GM19099 (cell line): ENCODE measurements around the gene MTSS2.

ENCODE experiments used
- POLR2A ChIP-seq: IDR thresholded peaks from 3 replicates; pipeline ENCODE4 v1.6.1; 2011; ENCODE audit warnings: low read depth; ENCODE audit not compliant: insufficient read length; ENCODE audit errors: extremely low read depth

MTSS2 gene

GRCh38 chr16:70696952-70697593 is 11.2 kb upstream of the MTSS2 start:
- TF ChIP-seq POLR2A = no peak

DNA sequence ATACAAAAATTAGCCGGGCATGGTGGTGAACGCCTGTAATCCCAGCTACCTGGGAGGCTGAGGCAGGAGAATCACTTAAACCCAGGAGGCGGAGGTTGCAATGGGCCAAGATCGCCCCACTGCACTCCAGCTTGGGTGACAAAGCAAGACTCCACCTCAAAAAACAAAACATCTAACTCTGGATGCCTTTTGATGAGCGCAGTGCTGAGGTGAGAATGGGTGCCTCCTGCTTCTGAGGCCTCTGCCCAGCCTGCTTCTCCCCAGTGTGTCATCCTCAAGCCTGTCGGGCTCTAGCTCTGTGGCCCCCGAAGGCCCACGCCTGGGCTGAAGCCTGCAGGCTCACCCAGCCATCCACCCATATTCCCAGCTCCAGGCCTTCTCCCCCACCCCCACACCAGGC is 10.5 kb upstream of the MTSS2 start:
- TF ChIP-seq POLR2A = no peak

DNA sequence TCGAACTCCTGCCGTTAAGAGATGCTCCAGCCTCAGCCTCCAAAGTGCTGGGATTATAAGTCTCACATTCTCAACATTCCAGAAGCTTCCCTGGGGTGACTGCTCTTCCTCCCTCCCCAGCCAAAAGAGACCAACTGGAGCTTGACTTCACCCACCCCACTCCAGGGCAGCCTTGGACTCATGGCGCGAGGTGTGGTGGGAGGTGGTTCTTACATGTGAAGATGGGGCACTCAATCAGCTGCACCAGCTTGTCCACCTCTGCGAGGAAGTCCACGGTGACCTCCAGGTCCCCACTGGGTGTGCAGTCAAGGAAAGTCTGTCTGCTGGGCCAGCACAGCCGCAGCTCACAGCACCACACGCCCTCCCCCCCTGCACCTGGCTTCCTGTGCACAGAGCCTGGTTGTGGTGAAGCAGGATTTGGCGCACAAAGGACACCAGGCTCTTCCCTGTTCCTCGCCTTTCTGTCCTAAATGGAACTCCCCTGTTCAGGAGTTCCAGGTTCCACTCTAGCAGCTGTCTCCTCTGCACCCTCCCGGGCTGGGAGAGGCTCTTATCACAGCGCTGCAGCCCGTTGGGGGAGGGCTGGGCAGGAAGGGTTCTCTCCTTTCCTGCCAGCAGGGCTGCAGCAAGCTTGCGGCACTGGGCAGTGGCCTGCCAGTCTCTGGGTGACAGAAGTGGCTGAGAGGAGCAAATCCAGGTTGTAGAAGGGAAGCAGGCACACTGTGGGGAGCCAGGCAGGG is 9.6 kb upstream of the MTSS2 start:
- no peak for TF ChIP-seq POLR2A

- no peak for TF ChIP-seq POLR2A
These were observed 9.0 kb upstream of the MTSS2 start for GRCh38 chr16:70694868-70695218.

DNA sequence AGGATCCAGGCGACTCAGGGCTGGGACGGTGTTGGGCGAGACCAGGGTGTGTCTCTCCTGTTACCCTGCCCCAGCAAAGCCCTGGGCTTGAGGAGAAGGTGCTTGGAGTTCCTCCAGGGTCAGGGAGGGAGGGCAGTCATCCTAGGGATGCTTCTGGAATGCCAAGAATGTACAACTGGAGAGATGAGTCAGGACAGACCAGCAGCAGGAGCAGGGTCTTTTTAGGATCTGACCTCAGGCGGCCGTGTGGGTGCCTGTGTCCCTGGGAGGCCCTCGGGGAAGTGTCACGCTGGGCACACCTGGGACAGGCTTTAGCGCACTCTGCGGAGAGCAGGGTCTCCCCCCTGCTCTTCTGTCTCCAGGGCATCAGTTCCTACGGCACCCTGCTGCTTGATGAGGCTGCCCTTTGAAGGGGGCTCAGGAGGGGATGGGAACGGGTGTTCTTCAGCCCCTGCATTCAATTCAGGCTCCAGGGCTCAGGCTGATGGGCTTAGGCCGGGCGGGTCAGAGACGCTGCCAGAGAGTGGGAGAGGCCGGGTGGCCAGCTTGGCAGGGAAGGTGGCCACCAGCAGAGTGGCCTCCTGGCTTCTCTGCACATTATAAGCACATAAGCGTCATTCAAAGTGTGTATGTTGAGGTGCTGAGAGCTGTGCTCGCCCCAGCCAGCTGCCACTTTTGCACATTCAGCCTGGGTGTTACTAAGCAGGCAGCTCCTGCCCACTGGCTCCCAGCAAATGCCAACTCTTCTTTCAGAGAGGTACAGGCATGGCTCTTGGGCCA is 8.4 kb upstream of the MTSS2 start:
- TF ChIP-seq POLR2A = no peak

DNA sequence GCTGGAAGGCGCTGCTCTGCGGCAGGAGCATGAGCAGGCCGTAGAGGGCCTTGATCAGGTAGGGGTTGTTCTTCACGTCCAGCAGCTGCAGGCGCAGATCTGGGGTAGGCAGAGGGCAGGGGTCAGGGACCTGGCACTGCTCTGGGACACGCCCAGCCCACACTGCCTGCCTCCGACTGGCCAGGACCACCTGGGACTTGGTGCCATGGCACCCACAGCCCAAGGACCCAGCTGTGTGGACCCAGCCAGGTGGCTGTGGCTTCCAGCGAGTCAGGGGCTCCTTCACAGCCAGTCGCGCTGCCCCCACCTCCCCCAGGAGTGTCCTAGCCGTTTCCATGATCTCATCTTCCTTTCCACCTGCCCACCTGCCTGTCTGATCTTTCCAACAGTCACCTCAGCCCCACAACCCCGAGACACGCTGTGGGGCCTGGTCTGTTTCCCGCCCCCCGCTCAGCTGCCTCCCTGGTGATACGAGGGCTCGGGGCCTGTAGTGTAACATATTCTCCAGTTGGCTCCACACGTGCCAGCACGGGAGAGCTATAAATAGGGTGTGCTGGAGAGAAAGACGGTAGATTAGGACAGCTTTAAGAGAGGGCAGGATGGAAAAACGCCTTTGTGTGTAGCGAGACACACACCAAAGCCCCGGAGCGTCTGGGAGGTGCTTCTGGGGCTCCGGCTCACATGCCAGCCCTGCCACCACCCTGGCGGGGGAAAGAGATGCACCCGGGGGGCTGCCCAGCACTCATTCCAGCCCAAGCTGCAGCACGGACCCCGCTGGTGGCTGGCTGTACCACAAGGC is 7.2 kb upstream of the MTSS2 start:
- TF ChIP-seq POLR2A = no peak

DNA sequence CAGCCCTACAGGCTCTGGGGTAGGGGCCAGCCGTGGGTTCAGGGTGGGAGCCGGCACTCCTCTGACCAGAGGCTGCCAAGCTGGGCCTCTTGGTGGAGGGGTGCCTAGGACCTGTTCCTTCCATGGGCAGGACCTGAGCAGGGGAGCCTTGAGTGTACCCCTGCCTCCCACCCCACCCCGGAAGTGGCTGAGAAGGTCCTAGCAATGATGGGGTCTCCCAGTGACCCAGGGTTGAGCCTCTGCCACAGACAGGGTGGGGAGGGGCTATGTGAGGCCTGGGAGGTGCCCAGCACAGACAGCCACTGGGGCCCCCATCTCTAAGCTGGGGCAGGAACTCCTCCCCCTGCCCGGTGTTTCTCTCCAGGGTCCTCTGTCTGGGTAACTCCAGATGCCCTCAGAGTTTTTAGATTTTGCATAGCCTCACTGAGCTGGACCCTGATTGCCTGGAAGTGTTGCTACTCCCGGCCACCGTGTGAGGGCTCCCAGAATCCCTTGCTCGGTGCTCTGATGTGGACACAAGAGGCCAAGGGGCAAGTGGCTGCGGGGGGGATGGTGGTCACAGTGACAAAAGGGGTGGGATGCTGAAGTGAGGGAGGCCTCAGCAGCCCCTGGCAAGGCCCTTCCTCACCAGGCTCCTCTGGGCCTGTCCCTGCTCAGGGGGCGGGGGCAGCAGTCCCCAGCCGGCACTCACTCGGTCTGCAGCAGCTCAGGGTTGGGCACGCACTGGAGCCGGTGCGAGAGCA is 6.4 kb upstream of the MTSS2 start:
- no peak for TF ChIP-seq POLR2A

- no peak for TF ChIP-seq POLR2A
These were observed 5.6 kb upstream of the MTSS2 start for GRCh38 chr16:70691223-70692129.

DNA sequence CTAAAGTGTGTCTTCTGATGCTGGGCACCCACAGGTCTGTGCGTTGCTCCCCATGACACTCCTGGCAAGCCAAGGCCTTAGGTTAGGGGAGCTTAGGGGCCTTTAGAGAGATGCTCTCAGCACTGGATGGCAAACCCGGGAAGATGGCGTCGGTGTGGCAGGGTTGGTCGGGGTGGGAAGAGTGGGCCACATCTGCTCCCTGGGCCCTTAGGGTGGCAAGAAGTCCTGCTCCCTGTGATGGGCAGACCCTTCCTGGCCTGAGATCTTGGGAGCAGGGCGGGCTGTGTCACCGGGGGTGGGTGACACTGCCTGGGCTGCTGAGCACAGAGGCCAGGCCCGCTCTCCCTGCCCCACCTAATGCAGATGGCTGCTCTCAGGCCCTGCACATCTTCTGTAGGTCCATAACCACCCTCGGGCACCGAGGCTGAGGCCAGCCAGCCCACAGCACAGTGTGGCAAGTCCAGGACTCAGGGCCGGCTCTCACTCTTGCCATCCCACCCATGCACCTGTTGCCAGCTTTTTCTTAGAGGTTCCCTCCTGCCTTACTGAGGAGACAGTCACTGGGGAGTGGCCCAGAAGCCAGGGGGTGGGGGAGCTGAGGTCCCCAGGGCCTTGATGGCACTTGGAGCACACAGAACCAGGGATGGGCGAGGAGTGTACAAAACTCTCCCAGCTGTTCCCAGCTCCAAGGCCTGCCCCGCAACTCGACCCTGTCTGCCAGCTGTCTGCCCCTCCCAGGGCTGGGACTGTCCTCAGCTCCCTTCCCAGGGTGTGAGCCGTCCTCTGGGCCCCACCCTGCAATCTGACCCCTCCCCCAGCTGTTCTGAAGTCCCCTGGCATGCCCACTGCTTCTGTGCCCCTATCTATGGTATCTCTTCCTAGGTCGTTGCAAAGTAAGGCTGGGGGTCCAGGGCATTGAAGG is 4.4 kb upstream of the MTSS2 start:
- TF ChIP-seq POLR2A = no peak

DNA sequence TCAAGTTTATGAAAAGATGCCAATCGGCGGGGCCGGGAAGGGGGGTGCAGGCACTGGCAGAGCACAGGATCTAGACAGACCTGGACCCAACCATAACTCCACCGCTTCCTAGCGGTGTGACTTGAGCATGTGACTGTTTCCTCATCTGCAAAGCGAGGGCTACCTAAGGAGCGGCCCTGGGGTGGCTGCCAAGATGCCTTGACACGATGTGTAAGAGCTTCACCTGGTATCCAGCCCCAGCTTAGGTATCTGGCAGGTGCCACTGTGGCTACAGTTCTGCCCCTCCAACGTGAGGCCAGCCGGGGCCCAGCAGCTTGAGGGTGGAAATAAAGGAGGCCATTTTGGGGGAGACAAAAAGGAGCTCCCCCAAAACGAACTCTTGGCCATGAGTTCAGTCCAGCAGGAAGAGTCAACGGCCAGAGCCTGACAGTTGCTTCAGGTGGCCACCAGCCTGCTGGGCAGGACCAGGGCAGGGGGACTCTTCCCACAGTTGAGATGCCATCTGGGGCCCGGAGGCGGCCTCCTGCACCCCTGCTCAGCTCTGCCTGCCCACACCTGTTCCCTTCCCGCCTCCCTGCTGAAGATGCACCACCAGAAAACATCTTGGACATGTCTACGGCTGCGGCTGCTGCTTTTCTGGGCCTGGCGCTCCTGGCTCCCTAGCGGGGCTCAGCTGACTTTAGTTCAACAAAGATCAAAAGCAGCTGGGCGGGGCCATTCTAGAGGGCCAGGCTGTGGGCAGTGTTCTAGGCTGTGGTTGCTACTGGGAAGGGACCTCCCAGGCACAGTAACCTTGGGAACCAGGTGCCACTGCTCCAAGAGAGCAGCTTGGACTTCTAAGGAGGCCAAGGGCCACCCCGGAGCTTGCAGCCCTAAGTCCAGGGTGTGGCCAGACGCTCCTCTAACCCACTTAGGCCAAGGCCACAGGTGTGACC is 3.4 kb upstream of the MTSS2 start:
- TF ChIP-seq POLR2A = no peak

- no peak for TF ChIP-seq POLR2A
These were observed 2.4 kb upstream of the MTSS2 start for GRCh38 chr16:70688246-70688742.
